HepG2 (cell line): ENCODE measurements around the gene SAMD14. TPM values are rescaled to one million over a fixed set of nuclear protein-coding genes. Genes with fewer than 3 reads are reported as not detected.

ENCODE experiments used
- CENPX ChIP-seq: sonication (generic); formaldehyde crosslinking; IDR thresholded peaks from 2 replicates; pipeline ENCODE4 v1.9.0; 2021; ENCODE audit warnings: mild to moderate bottlenecking, missing genetic modification reagents, moderate library complexity
- MXI1 ChIP-seq: IDR thresholded peaks from 3 replicates; pipeline ENCODE4 v1.6.1; 2012; ENCODE audit warnings: low read depth, low read length, inconsistent platforms, borderline replicate concordance
- SOX6 ChIP-seq, 2 experiments: fragments of 450-650 bp in 1 of 2; sonication (generic) in 1 of 2; formaldehyde crosslinking in 1 of 2; IDR thresholded peaks; 2 replicates each; pipeline versions ENCODE4 v1.4.0 to v1.6.1; 2017 to 2020; ENCODE audit warnings: antibody characterized with exemption in 1 of 2, mild to moderate bottlenecking in 1 of 2, missing genetic modification reagents in 1 of 2
- SP1 ChIP-seq, 2 experiments: fragments of 450-650 bp in 1 of 2; sonication (generic) in 1 of 2; formaldehyde crosslinking in 1 of 2; IDR thresholded peaks; 2 replicates each; pipeline versions ENCODE4 v1.4.0 to v1.6.1; 2016 to 2020; ENCODE audit warnings: missing genetic modification reagents in 1 of 2
- UBTF ChIP-seq: sonication (generic); formaldehyde crosslinking; IDR thresholded peaks from 2 replicates; pipeline ENCODE4 v1.4.0; 2020; ENCODE audit warnings: mild to moderate bottlenecking, missing genetic modification reagents
- ZBTB14 ChIP-seq: sonication (generic); formaldehyde crosslinking; IDR thresholded peaks from 2 replicates; pipeline ENCODE4 v1.4.0; 2020; ENCODE audit warnings: missing genetic modification reagents
- ZBTB3 ChIP-seq: sonication (generic); formaldehyde crosslinking; IDR thresholded peaks from 2 replicates; pipeline ENCODE4 v1.4.0; 2020; ENCODE audit warnings: low read depth, mild to moderate bottlenecking, moderate library complexity, missing genetic modification reagents, borderline replicate concordance
- ZNF224 ChIP-seq: sonication (generic); formaldehyde crosslinking; IDR thresholded peaks from 2 replicates; pipeline ENCODE4 v1.5.0; 2020; ENCODE audit warnings: mild to moderate bottlenecking, missing genetic modification reagents
- ZNF260 ChIP-seq: sonication (generic); formaldehyde crosslinking; IDR thresholded peaks from 2 replicates; pipeline ENCODE4 v1.4.0; 2020; ENCODE audit warnings: missing genetic modification reagents, low read depth, mild to moderate bottlenecking, borderline replicate concordance
- ZNF670 ChIP-seq: sonication (generic); formaldehyde crosslinking; IDR thresholded peaks from 2 replicates; pipeline ENCODE4 v1.8.0; 2022; ENCODE audit warnings: mild to moderate bottlenecking, missing genetic modification reagents, borderline replicate concordance
- ZSCAN22 ChIP-seq: sonication (generic); formaldehyde crosslinking; IDR thresholded peaks from 2 replicates; pipeline ENCODE4 v1.4.0; 2020; ENCODE audit warnings: mild to moderate bottlenecking, missing genetic modification reagents
- polyA plus RNA-seq, 8 experiments: library from polyadenylated mRNA; depleted of rRNA in 3 of 8; stranded (reverse) in 7 of 8; unstranded in 1 of 8; fragments of >200 nt; fragmentation: Illumina TruSeq in 4 of 8; extraction: Trizol in 4 of 8; gene quantifications; 2 replicates each; pipeline versions ENCODE4 v1.2.1 to v1.2.3, GENCODE V29; 2011 to 2016; ENCODE audit warnings: low read depth in 4 of 8, missing spikeins in 1 of 8, mixed read lengths in 1 of 8; ENCODE audit not compliant: insufficient read depth in 1 of 8
- total RNA-seq, 5 experiments: library from RNA; depleted of rRNA; stranded (reverse); fragments of >200 nt; fragmentation: Illumina TruSeq; extraction: Trizol; gene quantifications; 2 replicates each; pipeline ENCODE4 v1.2.3, GENCODE V29; 2016; ENCODE audit warnings: low read depth in 1 of 5
- TF ChIP-seq, protein P1 (sequence below): sonication (generic); formaldehyde crosslinking; IDR thresholded peaks from 2 replicates; pipeline ENCODE4 v1.8.1; 2023; ENCODE audit warnings: mild to moderate bottlenecking, missing genetic modification reagents
- TF ChIP-seq, protein P2 (sequence below): sonication (generic); formaldehyde crosslinking; IDR thresholded peaks from 2 replicates; pipeline ENCODE4 v1.4.0; 2020; ENCODE audit warnings: missing genetic modification reagents, mild to moderate bottlenecking, borderline replicate concordance
- TF ChIP-seq, protein P3 (sequence below): sonication (generic); formaldehyde crosslinking; IDR thresholded peaks from 2 replicates; pipeline ENCODE4 v1.9.0; 2021; ENCODE audit warnings: missing genetic modification reagents, borderline replicate concordance

SAMD14 gene
- total and polyA plus RNA-seq, 2 of the 13 experiments (the other 11 are each of a cell fraction or from before 2014, with no cell fraction given), result 0.07 to 0.22 TPM

GRCh38 chr17:50094753-50095619 lies 35.0 kb downstream of the SAMD14 start, which contains the start of gene PDK2 (continued):
- TF ChIP-seq ZNF224 (CRISPR knock-in tag) (0 out of 2 replicates have a peak, but pooled peaks have one; percentile 53), ZNF260 (CRISPR knock-in tag) (no peak), UBTF (CRISPR knock-in tag) (no peak; the same call in none of the 2 replicates), SOX6 (IDR thresholded peaks at IDR 0.05) (no peak), SOX6 (CRISPR knock-in tag; IDR thresholded peaks at IDR 0.05) (peak; percentile 74), ZBTB3 (peak; percentile 39; the same call in 1 of the 2 replicates), SP1 (IDR thresholded peaks at IDR 0.05) (peak; percentile 85), SP1 (CRISPR knock-in tag; IDR thresholded peaks at IDR 0.05) (peak; percentile 100), ZSCAN22 (CRISPR knock-in tag) (no peak), ZBTB14 (CRISPR knock-in tag) (0 out of 2 replicates have a peak, but pooled peaks have one; percentile 14), ZNF670 (no peak), CENPX (no peak), MXI1 (peak; percentile 74; the same call in 1 of the 3 replicates)
- TF ChIP-seq, protein P1, sequence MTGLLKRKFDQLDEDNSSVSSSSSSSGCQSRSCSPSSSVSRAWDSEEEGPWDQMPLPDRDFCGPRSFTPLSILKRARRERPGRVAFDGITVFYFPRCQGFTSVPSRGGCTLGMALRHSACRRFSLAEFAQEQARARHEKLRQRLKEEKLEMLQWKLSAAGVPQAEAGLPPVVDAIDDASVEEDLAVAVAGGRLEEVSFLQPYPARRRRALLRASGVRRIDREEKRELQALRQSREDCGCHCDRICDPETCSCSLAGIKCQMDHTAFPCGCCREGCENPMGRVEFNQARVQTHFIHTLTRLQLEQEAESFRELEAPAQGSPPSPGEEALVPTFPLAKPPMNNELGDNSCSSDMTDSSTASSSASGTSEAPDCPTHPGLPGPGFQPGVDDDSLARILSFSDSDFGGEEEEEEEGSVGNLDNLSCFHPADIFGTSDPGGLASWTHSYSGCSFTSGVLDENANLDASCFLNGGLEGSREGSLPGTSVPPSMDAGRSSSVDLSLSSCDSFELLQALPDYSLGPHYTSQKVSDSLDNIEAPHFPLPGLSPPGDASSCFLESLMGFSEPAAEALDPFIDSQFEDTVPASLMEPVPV (CRISPR knock-in tag), result peak; percentile 80
- TF ChIP-seq, protein P2, sequence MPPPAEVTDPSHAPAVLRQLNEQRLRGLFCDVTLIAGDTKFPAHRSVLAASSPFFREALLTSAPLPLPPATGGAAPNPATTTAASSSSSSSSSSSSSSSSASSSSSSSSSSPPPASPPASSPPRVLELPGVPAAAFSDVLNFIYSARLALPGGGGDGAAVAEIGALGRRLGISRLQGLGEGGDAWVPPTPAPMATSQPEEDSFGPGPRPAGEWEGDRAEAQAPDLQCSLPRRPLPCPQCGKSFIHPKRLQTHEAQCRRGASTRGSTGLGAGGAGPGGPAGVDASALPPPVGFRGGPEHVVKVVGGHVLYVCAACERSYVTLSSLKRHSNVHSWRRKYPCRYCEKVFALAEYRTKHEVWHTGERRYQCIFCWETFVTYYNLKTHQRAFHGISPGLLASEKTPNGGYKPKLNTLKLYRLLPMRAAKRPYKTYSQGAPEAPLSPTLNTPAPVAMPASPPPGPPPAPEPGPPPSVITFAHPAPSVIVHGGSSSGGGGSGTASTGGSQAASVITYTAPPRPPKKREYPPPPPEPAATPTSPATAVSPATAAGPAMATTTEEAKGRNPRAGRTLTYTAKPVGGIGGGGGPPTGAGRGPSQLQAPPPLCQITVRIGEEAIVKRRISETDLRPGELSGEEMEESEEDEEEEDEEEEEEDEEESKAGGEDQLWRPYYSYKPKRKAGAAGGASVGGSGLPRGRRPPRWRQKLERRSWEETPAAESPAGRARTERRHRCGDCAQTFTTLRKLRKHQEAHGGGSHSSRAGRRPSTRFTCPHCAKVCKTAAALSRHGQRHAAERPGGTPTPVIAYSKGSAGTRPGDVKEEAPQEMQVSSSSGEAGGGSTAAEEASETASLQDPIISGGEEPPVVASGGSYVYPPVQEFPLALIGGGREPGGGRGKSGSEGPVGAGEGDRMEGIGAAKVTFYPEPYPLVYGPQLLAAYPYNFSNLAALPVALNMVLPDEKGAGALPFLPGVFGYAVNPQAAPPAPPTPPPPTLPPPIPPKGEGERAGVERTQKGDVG (CRISPR knock-in tag), result no peak; the same call in 1 of the 2 replicates
- TF ChIP-seq, protein P3, sequence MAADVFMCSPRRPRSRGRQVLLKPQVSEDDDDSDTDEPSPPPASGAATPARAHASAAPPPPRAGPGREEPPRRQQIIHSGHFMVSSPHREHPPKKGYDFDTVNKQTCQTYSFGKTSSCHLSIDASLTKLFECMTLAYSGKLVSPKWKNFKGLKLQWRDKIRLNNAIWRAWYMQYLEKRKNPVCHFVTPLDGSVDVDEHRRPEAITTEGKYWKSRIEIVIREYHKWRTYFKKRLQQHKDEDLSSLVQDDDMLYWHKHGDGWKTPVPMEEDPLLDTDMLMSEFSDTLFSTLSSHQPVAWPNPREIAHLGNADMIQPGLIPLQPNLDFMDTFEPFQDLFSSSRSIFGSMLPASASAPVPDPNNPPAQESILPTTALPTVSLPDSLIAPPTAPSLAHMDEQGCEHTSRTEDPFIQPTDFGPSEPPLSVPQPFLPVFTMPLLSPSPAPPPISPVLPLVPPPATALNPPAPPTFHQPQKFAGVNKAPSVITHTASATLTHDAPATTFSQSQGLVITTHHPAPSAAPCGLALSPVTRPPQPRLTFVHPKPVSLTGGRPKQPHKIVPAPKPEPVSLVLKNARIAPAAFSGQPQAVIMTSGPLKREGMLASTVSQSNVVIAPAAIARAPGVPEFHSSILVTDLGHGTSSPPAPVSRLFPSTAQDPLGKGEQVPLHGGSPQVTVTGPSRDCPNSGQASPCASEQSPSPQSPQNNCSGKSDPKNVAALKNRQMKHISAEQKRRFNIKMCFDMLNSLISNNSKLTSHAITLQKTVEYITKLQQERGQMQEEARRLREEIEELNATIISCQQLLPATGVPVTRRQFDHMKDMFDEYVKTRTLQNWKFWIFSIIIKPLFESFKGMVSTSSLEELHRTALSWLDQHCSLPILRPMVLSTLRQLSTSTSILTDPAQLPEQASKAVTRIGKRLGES (CRISPR knock-in tag), result 0 out of 2 replicates have a peak, but pooled peaks have one; percentile 41
